CD14-positive monocyte (primary cell): ENCODE measurements around the gene CHRNG. TPM values are rescaled to one million over a fixed set of nuclear protein-coding genes. Genes with fewer than 3 reads are reported as not detected.

Source experiments
- DNase-seq, 3 donors: peaks; one replicate each; pipeline ENCODE4 v3.0.0-alpha.2; 2011 to 2022
- H2AFZ ChIP-seq: 2 replicates; pipeline ENCODE4 v1.6.0; 2012; ENCODE audit warnings: mild to moderate bottlenecking, low read depth, low read length, inconsistent platforms; ENCODE audit not compliant: insufficient read depth, poor library complexity, severe bottlenecking
- H3K27ac ChIP-seq, 2 donors: 1 replicate in 1 of 2; 2 replicates in 1 of 2; pipeline ENCODE4 v1.5.1; 2012 to 2013; ENCODE audit warnings: low read length in 2 of 2, control low read depth in 1 of 2, inconsistent platforms in 1 of 2, low read depth in 1 of 2, mild to moderate bottlenecking in 1 of 2
- H3K27me3 ChIP-seq, 2 donors: one replicate each; pipeline versions ENCODE4 v1.6.0 to v1.6.1; 2011 to 2013; ENCODE audit warnings: low read length in 2 of 2; ENCODE audit not compliant: control insufficient read depth in 2 of 2, insufficient read depth in 2 of 2
- H3K36me3 ChIP-seq, 2 donors: replicated peaks in 1 of 2; 1 replicate in 1 of 2; 2 replicates in 1 of 2; pipeline versions ENCODE4 v1.5.1 to v1.6.1; 2012 to 2013; ENCODE audit warnings: low read length in 2 of 2, control low read depth in 1 of 2, inconsistent platforms in 1 of 2, mild to moderate bottlenecking in 1 of 2; ENCODE audit not compliant: insufficient read depth in 2 of 2, control insufficient read depth in 1 of 2
- H3K4me1 ChIP-seq, 2 donors: 1 replicate in 1 of 2; 2 replicates in 1 of 2; pipeline versions ENCODE4 v1.5.1 to v1.6.1; 2012 to 2013; ENCODE audit warnings: low read length in 2 of 2, control low read depth in 1 of 2, inconsistent platforms in 1 of 2, mild to moderate bottlenecking in 1 of 2, moderate library complexity in 1 of 2; ENCODE audit not compliant: insufficient read depth in 2 of 2, control insufficient read depth in 1 of 2
- H3K4me2 ChIP-seq: replicated peaks from 2 replicates; pipeline ENCODE3; 2012; ENCODE audit warnings: low read length, moderate library complexity, mild to moderate bottlenecking; ENCODE audit not compliant: poor library complexity, severe bottlenecking; ENCODE audit errors: extremely low read depth
- H3K4me3 ChIP-seq, 3 experiments: fragments of 200-600 bp in 1 of 3; sonication (generic) in 1 of 3; replicated peaks in 1 of 3; 1 replicate in 2 of 3; 2 replicates in 1 of 3; pipeline ENCODE4 v1.5.1; 2011 to 2013; ENCODE audit warnings: low read length in 3 of 3, mild to moderate bottlenecking in 3 of 3, control low read depth in 2 of 3, low read depth in 2 of 3, inconsistent platforms in 1 of 3, moderate library complexity in 1 of 3
- H3K79me2 ChIP-seq: 2 replicates; pipeline ENCODE4 v1.6.0; 2012; ENCODE audit warnings: mild to moderate bottlenecking, control low read depth, inconsistent platforms, low read length, moderate library complexity; ENCODE audit not compliant: insufficient read depth
- H3K9ac ChIP-seq: 2 replicates; pipeline ENCODE4 v1.6.0; 2017; ENCODE audit warnings: low read length, mild to moderate bottlenecking; ENCODE audit not compliant: insufficient read depth, poor library complexity, severe bottlenecking
- H3K9me3 ChIP-seq, 2 donors: replicated peaks in 1 of 2; 1 replicate in 1 of 2; 2 replicates in 1 of 2; pipeline versions ENCODE4 v1.5.1 to v1.6.1; 2012 to 2013; ENCODE audit warnings: low read length in 2 of 2, control low read depth in 1 of 2; ENCODE audit not compliant: control insufficient read depth in 1 of 2, insufficient read depth in 1 of 2
- H4K20me1 ChIP-seq: 2 replicates; pipeline ENCODE4 v1.6.0; 2012; ENCODE audit warnings: mild to moderate bottlenecking, low read length, control low read depth, moderate library complexity; ENCODE audit not compliant: insufficient read depth
- H3K27ac Mint-ChIP-seq, 7 donors: one replicate each; pipeline ENCODE4 v1.8.0; 2020; ENCODE audit warnings: mild to moderate bottlenecking in 7 of 7, mixed read lengths in 7 of 7, moderate library complexity in 6 of 7, inconsistent platforms in 2 of 7
- H3K27me3 Mint-ChIP-seq, 3 donors: one replicate each; pipeline ENCODE4 v1.8.0; 2021 to 2022; ENCODE audit warnings: low read depth in 3 of 3, mild to moderate bottlenecking in 3 of 3, mixed read lengths in 3 of 3, moderate library complexity in 3 of 3, inconsistent platforms in 1 of 3
- H3K36me3 Mint-ChIP-seq, 2 donors: one replicate each; pipeline ENCODE4 v1.8.0; 2020; ENCODE audit warnings: mixed read lengths in 2 of 2, inconsistent platforms in 1 of 2, mild to moderate bottlenecking in 1 of 2
- H3K4me1 Mint-ChIP-seq: one replicate; pipeline ENCODE4 v1.8.0; 2020; ENCODE audit warnings: mild to moderate bottlenecking, mixed read lengths
- H3K4me3 Mint-ChIP-seq, 2 donors: one replicate each; pipeline ENCODE4 v1.8.0; 2020; ENCODE audit warnings: mild to moderate bottlenecking in 2 of 2, mixed read lengths in 2 of 2, moderate library complexity in 1 of 2
- H3K9me3 Mint-ChIP-seq, 7 donors: one replicate each; pipeline ENCODE4 v1.8.0; 2020 to 2022; ENCODE audit warnings: mixed read lengths in 7 of 7, mild to moderate bottlenecking in 6 of 7, moderate library complexity in 6 of 7, inconsistent platforms in 2 of 7
- WGBS: methylation state at CpG from one replicate; pipeline ENCODE4 v1.1.5; 2013; ENCODE audit warnings: missing lambda C conversion rate; ENCODE audit not compliant: insufficient coverage; 5-methylcytosine and 5-hydroxymethylcytosine counted together
- intact Hi-C, 2 donors: fragments of 100-400 bp; cut with micrococcal nuclease; formaldehyde crosslinking; loops; one replicate each; pipeline versions ENCODE4 v1.15.0 to v1.15.1; 2023
- polyA plus RNA-seq, 3 donors: library from polyadenylated mRNA; depleted of rRNA in 1 of 3; unstranded in 2 of 3; stranded (reverse) in 1 of 3; fragments of 300-500 nt in 2 of 3; fragments of >200 nt in 1 of 3; fragmentation: Illumina TruSeq in 2 of 3; gene quantifications; 1 replicate in 2 of 3; 2 replicates in 1 of 3; pipeline ENCODE4 v1.2.3, GENCODE V29; 2012 to 2021
- TF ChIP-seq, protein P1 (sequence below): fragments of 200-600 bp; IDR thresholded peaks from one replicate; pipeline ENCODE4 v1.8.0; 2022; ENCODE audit warnings: antibody characterized with exemption, mild to moderate bottlenecking

CHRNG gene
- polyA plus RNA-seq, 3 donors: not detected

DNA sequence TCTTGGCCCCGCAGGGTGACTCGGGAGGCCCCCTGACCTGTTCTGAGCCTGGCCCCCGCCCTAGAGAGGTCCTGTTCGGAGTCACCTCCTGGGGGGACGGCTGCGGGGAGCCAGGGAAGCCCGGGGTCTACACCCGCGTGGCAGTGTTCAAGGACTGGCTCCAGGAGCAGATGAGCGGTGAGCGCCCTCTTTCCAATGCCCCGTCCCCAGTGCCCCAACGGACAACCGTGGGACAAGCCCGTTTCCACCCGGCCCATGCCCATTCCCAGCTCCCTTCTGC lies 16.1 kb upstream of the CHRNG start:
- 27% methylated on average over 11 of the region's 16 CpGs for WGBS
- Histone ChIP-seq H2AFZ (no peak overlapping the region), H3K27ac (no peak overlapping the region), H4K20me1 (no peaks in the 10 kb centered on the region), H3K4me1 (peaks cover 4 to 21% of the 10 kb centered on the region in 2 donors), H3K4me3 (no peak overlapping the region), H3K9ac (no peak overlapping the region), H3K4me2 (no peak overlapping the region), H3K27me3 (peaks cover 24 to 56% of the 10 kb centered on the region in 2 donors), H3K9me3 (peaks cover 0 to 5% of the 10 kb centered on the region in 2 donors), H3K36me3 (no peaks in the 10 kb centered on the region), H3K79me2 (no peaks in the 10 kb centered on the region)
- H3K4me1 Mint-ChIP-seq: peaks cover 10% of the 10 kb centered on the region
- peaks cover 0 to 2% of the 10 kb centered on the region in 2 donors for H3K36me3 Mint-ChIP-seq
- peak overlapping the region in 1 of 2 donors; percentile 77 for H3K4me3 Mint-ChIP-seq
- TF ChIP-seq, protein P1, sequence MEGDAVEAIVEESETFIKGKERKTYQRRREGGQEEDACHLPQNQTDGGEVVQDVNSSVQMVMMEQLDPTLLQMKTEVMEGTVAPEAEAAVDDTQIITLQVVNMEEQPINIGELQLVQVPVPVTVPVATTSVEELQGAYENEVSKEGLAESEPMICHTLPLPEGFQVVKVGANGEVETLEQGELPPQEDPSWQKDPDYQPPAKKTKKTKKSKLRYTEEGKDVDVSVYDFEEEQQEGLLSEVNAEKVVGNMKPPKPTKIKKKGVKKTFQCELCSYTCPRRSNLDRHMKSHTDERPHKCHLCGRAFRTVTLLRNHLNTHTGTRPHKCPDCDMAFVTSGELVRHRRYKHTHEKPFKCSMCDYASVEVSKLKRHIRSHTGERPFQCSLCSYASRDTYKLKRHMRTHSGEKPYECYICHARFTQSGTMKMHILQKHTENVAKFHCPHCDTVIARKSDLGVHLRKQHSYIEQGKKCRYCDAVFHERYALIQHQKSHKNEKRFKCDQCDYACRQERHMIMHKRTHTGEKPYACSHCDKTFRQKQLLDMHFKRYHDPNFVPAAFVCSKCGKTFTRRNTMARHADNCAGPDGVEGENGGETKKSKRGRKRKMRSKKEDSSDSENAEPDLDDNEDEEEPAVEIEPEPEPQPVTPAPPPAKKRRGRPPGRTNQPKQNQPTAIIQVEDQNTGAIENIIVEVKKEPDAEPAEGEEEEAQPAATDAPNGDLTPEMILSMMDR: no peak
- H3K27ac Mint-ChIP-seq: no peak overlapping the region
- peaks cover 0 to 8% (median 0%) of the 10 kb centered on the region in 7 donors for H3K9me3 Mint-ChIP-seq
- peaks cover 35 to 67% (median 52%) of the 10 kb centered on the region in 3 donors for H3K27me3 Mint-ChIP-seq
- intact Hi-C loops: no loop called here
- no peak for DNase-seq

DNA sequence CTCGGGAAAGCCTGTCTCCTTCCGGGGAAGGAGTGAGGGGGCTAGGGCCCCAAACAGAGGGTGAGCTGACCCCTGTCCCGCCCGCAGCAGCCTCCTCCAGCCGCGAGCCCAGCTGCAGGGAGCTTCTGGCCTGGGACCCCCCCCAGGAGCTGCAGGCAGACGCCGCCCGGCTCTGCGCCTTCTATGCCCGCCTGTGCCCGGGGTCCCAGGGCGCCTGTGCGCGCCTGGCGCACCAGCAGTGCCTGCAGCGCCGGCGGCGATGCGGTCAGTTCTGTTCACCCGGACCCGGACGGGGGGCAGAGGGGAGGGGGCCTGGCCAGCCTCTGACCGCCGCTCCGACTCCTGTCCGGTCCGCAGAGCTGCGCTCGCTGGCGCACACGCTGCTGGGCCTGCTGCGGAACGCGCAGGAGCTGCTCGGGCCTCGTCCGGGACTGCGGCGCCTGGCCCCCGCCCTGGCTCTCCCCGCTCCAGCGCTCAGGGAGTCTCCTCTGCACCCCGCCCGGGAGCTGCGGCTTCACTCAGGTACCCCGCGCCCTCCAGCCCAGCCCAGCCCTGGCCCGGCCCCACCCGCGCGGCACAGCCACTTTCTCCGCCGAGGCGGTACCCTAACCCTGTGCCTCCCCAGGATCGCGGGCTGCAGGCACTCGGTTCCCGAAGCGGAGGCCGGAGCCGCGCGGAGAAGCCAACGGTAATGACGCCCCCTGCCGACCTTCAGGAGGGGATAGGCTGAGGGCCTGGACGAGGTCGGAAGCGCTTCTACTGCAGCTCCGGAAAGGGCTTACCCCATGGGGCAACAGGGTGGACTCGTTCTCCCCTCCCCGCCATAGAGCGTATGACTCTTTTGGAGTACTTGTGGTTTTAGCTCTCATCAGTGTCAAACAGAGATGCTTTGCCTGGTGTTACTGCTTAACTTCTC lies 15.6 kb upstream of the CHRNG start:
- 1% methylated on average over 61 of the region's 75 CpGs for WGBS
- Mint-ChIP-seq H3K4me1 (peaks cover 11% of the 10 kb centered on the region), H3K27ac (no peak overlapping the region), H3K9me3 (peaks cover 0 to 8% (median 0%) of the 10 kb centered on the region in 7 donors), H3K36me3 (peaks cover 0 to 2% of the 10 kb centered on the region in 2 donors), H3K27me3 (peaks cover 33 to 72% (median 54%) of the 10 kb centered on the region in 3 donors), H3K4me3 (peak overlapping the region in 1 of 2 donors; percentile 77)
- H2AFZ ChIP-seq: peak overlapping the region; percentile 41
- peaks cover 4 to 21% of the 10 kb centered on the region in 2 donors for H3K4me1 ChIP-seq
- H3K9ac ChIP-seq: no peak overlapping the region
- H3K27me3 ChIP-seq: peaks cover 24 to 56% of the 10 kb centered on the region in 2 donors
- intact Hi-C loops: no loop called here
- H3K9me3 ChIP-seq: peaks cover 0 to 5% of the 10 kb centered on the region in 2 donors
- no peaks in the 10 kb centered on the region for H3K79me2 ChIP-seq
- no peaks in the 10 kb centered on the region for H4K20me1 ChIP-seq
- DNase-seq: peak in 1 of 3 donors; percentile 3
- TF ChIP-seq, protein P1: no peak
- H3K27ac ChIP-seq: no peak overlapping the region
- no peaks in the 10 kb centered on the region for H3K36me3 ChIP-seq
- H3K4me3 ChIP-seq: peak overlapping the region in 1 of 3 experiments; percentile 49
- peak overlapping the region; percentile 47 for H3K4me2 ChIP-seq
